ENCODE measurements around the gene HNRNPA0. TPM values are rescaled to one million over a fixed set of nuclear protein-coding genes. Genes with fewer than 3 reads are reported as not detected.

Gene HNRNPA0
- total and polyA plus RNA-seq, 2 of the 8 experiments (the other 6 are each of a cell fraction or from before 2014, with no cell fraction given), result 22.0 to 71.3 TPM

DNA sequence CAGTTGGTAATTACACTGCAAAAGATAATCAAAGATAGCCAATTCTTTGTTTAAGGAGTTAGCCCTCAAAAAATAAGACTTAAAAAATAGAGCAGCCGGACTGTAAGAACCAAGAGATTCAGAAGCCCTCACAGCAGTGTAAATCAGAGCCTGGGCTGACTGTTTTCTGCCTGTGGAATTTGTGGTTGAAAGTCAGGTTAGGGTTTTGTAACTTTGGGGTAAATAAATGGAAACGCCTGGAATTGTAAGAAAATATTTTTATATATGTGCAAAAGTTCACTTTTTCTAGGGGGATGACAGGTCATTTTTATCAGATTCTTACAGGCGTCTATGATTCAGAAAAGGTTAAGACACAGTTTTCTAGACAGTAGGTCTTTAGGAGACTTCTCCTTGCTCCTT lies 53.9 kb downstream of the HNRNPA0 start:
- Histone ChIP-seq H3K56ac (replicated peaks; ENCODE audit: insufficient read length, low read depth, low read length) (no peak overlapping the region), H3K27ac (ENCODE audit: low read depth, low read length) (no peak overlapping the region)
- FAIRE-seq, result no peak

More for the DNA sequence above, 53.9 kb downstream of the HNRNPA0 start:
- H3K9ac ChIP-seq (replicated peaks in 1 of 4; ENCODE audit: extremely low read depth in 1 of 4, low read depth in 3 of 4, low read length in 3 of 4), result no peak overlapping the region
- TF ChIP-seq BACH1 (IDR thresholded peaks at IDR 0.05; ENCODE audit: low read length), result no peak
- H3K4me1 ChIP-seq (replicated peaks in 1 of 4; ENCODE audit: control insufficient read depth in 3 of 4, insufficient read depth in 4 of 4, low read length in 3 of 4), result peaks cover 0 to 2% (median 0%) of the 10 kb centered on the region in 4 experiments; a peak in 3 of 7 replicates
- H2BK20ac ChIP-seq (ENCODE audit: low read length), result no peak overlapping the region
- H3K4me2 ChIP-seq (ENCODE audit: insufficient read depth in 1 of 2, low read depth in 2 of 2, low read length in 2 of 2), result no peak overlapping the region
- H4K20me1 ChIP-seq (replicated peaks in 1 of 2; ENCODE audit: control insufficient read depth in 1 of 2, insufficient read depth in 2 of 2, low read length in 2 of 2), result no peaks in the 10 kb centered on the region
- H3K79me2 ChIP-seq (ENCODE audit: control insufficient read depth in 1 of 2, insufficient read depth in 2 of 2, low read length in 2 of 2), result no peaks in the 10 kb centered on the region
- H2BK120ac ChIP-seq (replicated peaks; ENCODE audit: low read depth, low read length), result no peak overlapping the region
- H4K8ac ChIP-seq (ENCODE audit: extremely low read depth, insufficient read depth, low read length), result no peak overlapping the region
- WGBS, 2 experiments (ENCODE audit: extremely low coverage in 1 of 2, insufficient coverage in 1 of 2, insufficient read length in 1 of 2, insufficient replicate concordance in 2 of 2, low coverage in 1 of 2, low lambda C conversion rate in 2 of 2, missing lambda C conversion rate in 1 of 2), result 82% methylated on average over 3 of the region's 3 CpGs; no CpG with 5 or more reads in 1 of the 2 experiments
- CTCF ChIA-PET (ENCODE audit: partially characterized antibody), result interaction anchor here (1.4 to 2.0 kb wide), 2 partner anchors 21 to 41 kb away, joined by 3 to 5 read pairs; no protein-coding TSS in a partner anchor
- H2AFZ ChIP-seq (ENCODE audit: low read length), result no peak overlapping the region
- H2BK5ac ChIP-seq (ENCODE audit: low read depth, low read length), result no peak overlapping the region
- H3K4me3 ChIP-seq (ENCODE audit: extremely low read depth in 1 of 4, insufficient read depth in 2 of 4, low read depth in 3 of 4, low read length in 4 of 4), result no peak overlapping the region
- no peaks in the 10 kb centered on the region for H3K23me2 ChIP-seq (ENCODE audit: low read depth, low read length)
- H2BK12ac ChIP-seq (ENCODE audit: low read depth, low read length), result no peak overlapping the region
- peaks cover 0 to 5% (median 0%) of the 10 kb centered on the region in 4 experiments; a peak in 1 of 8 replicates for H3K36me3 ChIP-seq (ENCODE audit: control insufficient read depth in 2 of 4, insufficient read depth in 4 of 4, low read length in 3 of 4)
- no peaks in the 10 kb centered on the region for H3K27me3 ChIP-seq (replicated peaks in 1 of 4; ENCODE audit: control insufficient read depth in 3 of 4, extremely low read depth in 1 of 4, insufficient read depth in 3 of 4, low read length in 3 of 4)
- H2AK5ac ChIP-seq (ENCODE audit: low read depth, low read length), result no peak overlapping the region
- no peak overlapping the region for H4K5ac ChIP-seq (ENCODE audit: insufficient read length, low read depth, low read length)
- no peak overlapping the region for H3K4ac ChIP-seq (replicated peaks; ENCODE audit: insufficient read length, low read depth, low read length)
- H3K18ac ChIP-seq (ENCODE audit: extremely low read depth, low read length), result no peak overlapping the region
- H3K23ac ChIP-seq (ENCODE audit: insufficient read length), result no peak overlapping the region
- H3K79me1 ChIP-seq (ENCODE audit: low read depth, low read length), result no peaks in the 10 kb centered on the region
- no peak overlapping the region for H2BK15ac ChIP-seq (ENCODE audit: low read length)
- no peak overlapping the region for H3K14ac ChIP-seq (ENCODE audit: insufficient read length)
- no peaks in the 10 kb centered on the region for H3K9me3 ChIP-seq (ENCODE audit: insufficient read depth in 2 of 2, low read depth in 1 of 2, low read length in 1 of 2)
- DNase-seq (ENCODE audit: low read depth in 1 of 2, low spot score in 2 of 2), result no peak
- H4K91ac ChIP-seq (replicated peaks; ENCODE audit: insufficient read length, low read length), result no peak overlapping the region
- POLR2A ChIA-PET (ENCODE audit: partially characterized antibody), result no interaction called here

Measured in H1 (cell line).